ENCODE results near the gene EIF2B2.
A peak's percentile ranks its signal among the peaks of the same experiment; 100 is the strongest.

EIF2B2 gene

GRCh38 chr14:75044322-75044721, 41.6 kb downstream of the EIF2B2 start:
- no peak for DNase-seq (ENCODE audit: low read depth)

GRCh38 chr14:75044752-75045151, 42.0 kb downstream of the EIF2B2 start:
- DNase-seq (ENCODE audit: low read depth): no peak

- no peak for DNase-seq (ENCODE audit: low read depth)
These were observed 43.6 kb downstream of the EIF2B2 start for GRCh38 chr14:75046275-75046674.

GRCh38 chr14:75046899-75047298, 44.2 kb downstream of the EIF2B2 start:
- DNase-seq (ENCODE audit: low read depth): no peak

GRCh38 chr14:75047506-75047905, 44.8 kb downstream of the EIF2B2 start:
- no peak for DNase-seq (ENCODE audit: low read depth)

- no peak for DNase-seq (ENCODE audit: low read depth)
These were observed 45.4 kb downstream of the EIF2B2 start for GRCh38 chr14:75048101-75048500.

DNA sequence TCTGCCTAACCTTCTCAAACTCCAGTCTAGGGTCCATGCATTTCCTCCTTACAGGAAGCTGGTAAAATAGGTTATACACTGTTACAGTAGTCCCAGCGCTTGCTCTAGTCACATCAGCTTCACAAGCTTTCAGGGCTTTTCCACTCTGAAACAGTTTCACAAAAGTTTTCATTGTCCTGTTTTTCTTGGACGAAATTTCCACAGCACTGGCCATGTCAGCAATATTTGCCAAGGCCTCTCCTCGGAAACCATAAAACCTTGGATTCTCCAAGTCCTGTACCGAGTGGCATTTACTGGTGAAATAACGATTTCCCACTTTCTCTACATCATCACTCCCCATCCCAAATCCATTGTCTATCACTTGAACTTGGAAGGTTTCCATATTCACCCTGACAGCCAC, 46.4 kb downstream of the EIF2B2 start:
- no peak for DNase-seq (ENCODE audit: low read depth)

GRCh38 chr14:75049731-75050201, 47.0 kb downstream of the EIF2B2 start:
- DNase-seq (ENCODE audit: low read depth): no peak

GRCh38 chr14:75050852-75051555, 48.3 kb downstream of the EIF2B2 start, which contains the start of gene MLH3:
Gene MLH3, minus strand, starts transcription at chr14:75051467. Its CDS starts 1,812 bp downstream, at chr14:75049655.
- DNase-seq (ENCODE audit: low read depth): peak; percentile 67

DNA sequence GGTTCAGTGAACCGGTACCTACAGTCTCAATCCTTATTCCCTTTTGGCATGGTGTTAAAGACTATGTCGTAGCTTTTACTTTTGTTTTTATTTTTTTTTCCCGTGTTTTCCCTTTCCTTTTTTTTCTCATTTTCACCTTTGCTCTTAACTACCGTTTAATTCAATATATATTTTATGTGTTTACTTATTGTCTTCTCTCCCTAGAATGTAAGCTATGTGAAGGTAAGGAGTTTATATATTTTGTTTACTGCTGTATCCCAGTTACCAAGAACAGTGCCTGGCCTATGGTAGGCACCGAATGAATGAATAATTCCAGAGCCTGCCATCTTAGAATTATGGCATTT, 48.8 kb downstream of the EIF2B2 start:
- no peak for DNase-seq (ENCODE audit: low read depth)

DNA sequence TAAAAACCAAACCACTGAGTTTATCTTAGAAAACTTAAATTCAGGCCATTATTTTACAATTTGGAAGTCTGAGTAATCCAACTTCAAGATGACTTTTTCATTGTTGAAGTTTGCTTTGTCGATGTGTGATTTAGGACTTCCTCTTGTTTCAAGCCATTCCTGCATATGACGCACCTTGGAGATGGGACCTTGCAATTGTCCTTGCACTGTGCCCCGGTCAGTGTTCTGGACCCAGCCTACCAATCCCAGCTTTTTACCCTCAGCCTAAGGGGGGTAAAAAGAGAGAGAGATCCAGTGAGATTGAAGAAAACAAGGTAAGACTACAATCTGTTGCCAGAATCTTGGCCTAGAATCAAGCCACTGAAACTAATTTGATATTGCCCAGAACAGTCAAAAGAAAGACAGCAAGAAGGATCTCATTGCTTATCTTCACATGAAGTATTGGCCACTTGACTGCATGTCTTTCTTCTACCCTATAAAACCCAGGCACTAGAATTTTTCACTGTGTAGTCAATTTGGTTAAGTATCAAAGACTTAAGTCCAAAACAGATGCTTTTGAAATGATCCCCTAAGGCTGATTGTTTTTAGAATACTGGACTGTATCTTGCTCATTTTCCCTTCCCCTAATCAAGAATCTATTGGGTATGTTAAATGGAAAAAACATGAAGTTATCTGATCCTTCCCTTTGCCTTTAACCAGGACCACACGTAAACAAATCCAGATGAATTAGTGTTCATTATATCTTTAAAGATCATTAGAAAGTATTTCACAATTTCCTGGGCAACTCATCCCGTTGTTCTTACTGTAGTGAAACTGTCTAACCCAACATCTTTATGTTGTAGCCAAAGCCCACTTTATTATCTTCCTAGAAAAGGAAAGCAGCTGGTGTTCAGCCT, 50.9 kb downstream of the EIF2B2 start:
- no peak for DNase-seq (ENCODE audit: low read depth)

DNA sequence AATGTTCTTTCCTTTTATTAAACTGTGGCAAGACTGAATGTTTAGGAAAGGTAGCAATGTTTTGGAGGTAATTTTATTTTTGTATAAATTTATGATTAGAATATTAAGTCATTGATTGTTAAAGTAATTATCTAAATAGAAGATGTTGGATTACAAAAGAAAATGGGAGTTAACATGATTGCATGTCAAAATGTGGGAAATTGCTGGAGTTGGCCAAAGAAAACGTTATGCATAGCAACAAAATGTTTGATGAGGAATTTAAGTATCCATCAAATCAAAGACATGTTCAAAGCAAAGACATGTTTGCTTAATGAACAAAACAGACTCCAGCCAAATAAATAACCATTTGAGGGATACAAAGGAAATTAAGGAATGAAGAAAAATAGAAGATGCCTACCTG, 51.7 kb downstream of the EIF2B2 start:
- no peak for DNase-seq (ENCODE audit: low read depth)

- no peak for DNase-seq (ENCODE audit: low read depth)
These were observed 56.9 kb downstream of the EIF2B2 start for GRCh38 chr14:75059642-75060041.

DNA sequence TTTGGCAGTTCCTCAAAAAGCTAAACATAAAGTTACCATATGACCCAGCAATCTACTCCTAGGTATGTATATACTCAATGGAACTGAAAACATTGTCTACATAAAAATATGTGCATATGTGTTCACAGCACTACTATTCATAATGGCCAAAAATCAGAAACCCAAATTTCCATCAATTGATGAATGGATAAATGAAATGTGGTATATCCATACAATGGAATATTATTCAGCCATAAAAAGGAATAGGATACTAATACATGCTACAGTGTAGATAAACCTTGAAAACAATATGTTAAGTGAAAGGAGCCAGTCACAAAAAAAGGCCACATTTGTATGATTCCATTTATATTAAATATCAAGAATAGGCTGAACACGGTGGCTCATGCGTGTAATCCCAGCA, 57.7 kb downstream of the EIF2B2 start:
- no peak for DNase-seq (ENCODE audit: low read depth)

Measured in activated T-helper 1 cell treated with Interleukin-2 at 50 U/mL for 16 hours (primary cell).